Loucy (cell line): ENCODE measurements around the gene TPK1.

ENCODE experiments used
- H2AFZ ChIP-seq: fragments of 200-600 bp; sonication (generic); 2 replicates; pipeline ENCODE4 v1.6.0; 2016; ENCODE audit warnings: antibody characterized with exemption, mild to moderate bottlenecking, low read length, moderate library complexity
- H3F3A ChIP-seq: fragments of 200-600 bp; 2 replicates; pipeline ENCODE4 v1.6.0; 2016; ENCODE audit warnings: antibody characterized with exemption, low read depth, mild to moderate bottlenecking
- H3K27me3 ChIP-seq: fragments of 200-600 bp; sonication (generic); 2 replicates; pipeline ENCODE4 v1.6.1; 2014; ENCODE audit warnings: low read length, mild to moderate bottlenecking; ENCODE audit not compliant: insufficient read depth, poor library complexity, severe bottlenecking
- H3K36me3 ChIP-seq: fragments of 200-600 bp; sonication (generic); 2 replicates; pipeline ENCODE4 v1.6.1; 2016; ENCODE audit warnings: low read length; ENCODE audit not compliant: insufficient read depth
- H3K4me1 ChIP-seq: fragments of 200-600 bp; sonication (generic); 2 replicates; pipeline ENCODE4 v1.5.1; 2014; ENCODE audit warnings: low read length, mild to moderate bottlenecking; ENCODE audit not compliant: insufficient read depth, poor library complexity, severe bottlenecking
- H3K4me2 ChIP-seq: fragments of 200-600 bp; sonication (generic); 2 replicates; pipeline ENCODE4 v1.6.0; 2014; ENCODE audit warnings: antibody characterized with exemption, low read length, low read depth, mild to moderate bottlenecking; ENCODE audit not compliant: poor library complexity, severe bottlenecking
- H3K4me3 ChIP-seq: fragments of 200-600 bp; sonication (generic); 2 replicates; pipeline ENCODE4 v1.5.1; 2014; ENCODE audit warnings: low read length, mild to moderate bottlenecking, mixed read lengths; ENCODE audit not compliant: poor library complexity, severe bottlenecking
- H3K79me2 ChIP-seq: fragments of 200-600 bp; sonication (generic); 2 replicates; pipeline ENCODE4 v1.6.1; 2014; ENCODE audit warnings: low read length; ENCODE audit not compliant: insufficient read depth
- H3K9ac ChIP-seq: fragments of 200-600 bp; sonication (generic); 2 replicates; pipeline ENCODE4 v1.6.0; 2014; ENCODE audit warnings: mild to moderate bottlenecking, low read depth, low read length, moderate library complexity; ENCODE audit not compliant: poor library complexity, severe bottlenecking
- H3K9me2 ChIP-seq: fragments of 200-600 bp; sonication (generic); replicated peaks from 2 replicates; pipeline ENCODE4 v1.6.1; 2016; ENCODE audit warnings: low read depth, low read length, mixed read lengths
- H3K9me3 ChIP-seq: fragments of 200-600 bp; sonication (generic); 2 replicates; pipeline ENCODE4 v1.6.1; 2014; ENCODE audit warnings: mild to moderate bottlenecking, antibody characterized with exemption, low read length, low read depth; ENCODE audit not compliant: insufficient read depth
- H4K20me1 ChIP-seq: fragments of 200-600 bp; sonication (generic); 2 replicates; pipeline ENCODE4 v1.6.0; 2014; ENCODE audit warnings: antibody characterized with exemption, low read length, mild to moderate bottlenecking; ENCODE audit not compliant: insufficient read depth, poor library complexity, severe bottlenecking
- CTCF ChIP-seq: fragments of 200-600 bp; sonication (generic); conservative IDR thresholded peaks from 2 replicates; pipeline ENCODE4 v1.5.1; 2014; ENCODE audit warnings: mild to moderate bottlenecking, antibody characterized with exemption, low read length
- EZH2phosphoT487 ChIP-seq: fragments of 200-600 bp; IDR thresholded peaks from 2 replicates; pipeline ENCODE4 v1.6.1; 2018; ENCODE audit warnings: antibody characterized with exemption, mild to moderate bottlenecking, moderate library complexity, borderline replicate concordance

TPK1 gene

GRCh38 chr7:144416341-144416740 lies 419.5 kb downstream of the TPK1 start:
- Histone ChIP-seq H3K4me2 (no peak overlapping the region), H3K79me2 (no peaks in the 10 kb centered on the region), H3K9ac (no peak overlapping the region), H3K4me3 (no peak overlapping the region), H3K9me2 (no peaks in the 10 kb centered on the region), H3K36me3 (no peaks in the 10 kb centered on the region), H3F3A (no peaks in the 10 kb centered on the region), H3K9me3 (no peaks in the 10 kb centered on the region), H4K20me1 (no peaks in the 10 kb centered on the region), H3K27me3 (no peaks in the 10 kb centered on the region), H2AFZ (no peak overlapping the region), H3K4me1 (no peaks in the 10 kb centered on the region)
- TF ChIP-seq EZH2phosphoT487 (no peak), CTCF (no peak)

GRCh38 chr7:144415858-144416257 lies 420.0 kb downstream of the TPK1 start:
- no peak overlapping the region for H3K4me3 ChIP-seq
- no peak overlapping the region for H3K9ac ChIP-seq
- no peaks in the 10 kb centered on the region for H4K20me1 ChIP-seq
- TF ChIP-seq EZH2phosphoT487 = no peak
- no peak for TF ChIP-seq CTCF
- no peaks in the 10 kb centered on the region for H3K9me2 ChIP-seq
- no peaks in the 10 kb centered on the region for H3K9me3 ChIP-seq
- H3K79me2 ChIP-seq = no peaks in the 10 kb centered on the region
- no peaks in the 10 kb centered on the region for H3K4me1 ChIP-seq
- H3F3A ChIP-seq = no peaks in the 10 kb centered on the region
- H3K4me2 ChIP-seq = no peak overlapping the region
- no peaks in the 10 kb centered on the region for H3K27me3 ChIP-seq
- no peaks in the 10 kb centered on the region for H3K36me3 ChIP-seq
- H2AFZ ChIP-seq = no peak overlapping the region

- Histone ChIP-seq H2AFZ (no peak overlapping the region), H4K20me1 (no peaks in the 10 kb centered on the region), H3K9ac (no peak overlapping the region), H3K27me3 (no peaks in the 10 kb centered on the region), H3K9me3 (no peaks in the 10 kb centered on the region), H3K4me3 (no peak overlapping the region), H3K4me2 (no peak overlapping the region), H3K9me2 (no peaks in the 10 kb centered on the region), H3K79me2 (no peaks in the 10 kb centered on the region), H3K4me1 (no peaks in the 10 kb centered on the region), H3K36me3 (no peaks in the 10 kb centered on the region), H3F3A (no peaks in the 10 kb centered on the region)
- no peak for TF ChIP-seq CTCF
- TF ChIP-seq EZH2phosphoT487 = no peak
These were observed 421.0 kb downstream of the TPK1 start for GRCh38 chr7:144414815-144415214.
